ENCODE data around the gene MYBPC2.

GRCh38 chr19:50413096-50413495 is 19.6 kb upstream of the MYBPC2 start:
- TF ChIP-seq, protein P1, sequence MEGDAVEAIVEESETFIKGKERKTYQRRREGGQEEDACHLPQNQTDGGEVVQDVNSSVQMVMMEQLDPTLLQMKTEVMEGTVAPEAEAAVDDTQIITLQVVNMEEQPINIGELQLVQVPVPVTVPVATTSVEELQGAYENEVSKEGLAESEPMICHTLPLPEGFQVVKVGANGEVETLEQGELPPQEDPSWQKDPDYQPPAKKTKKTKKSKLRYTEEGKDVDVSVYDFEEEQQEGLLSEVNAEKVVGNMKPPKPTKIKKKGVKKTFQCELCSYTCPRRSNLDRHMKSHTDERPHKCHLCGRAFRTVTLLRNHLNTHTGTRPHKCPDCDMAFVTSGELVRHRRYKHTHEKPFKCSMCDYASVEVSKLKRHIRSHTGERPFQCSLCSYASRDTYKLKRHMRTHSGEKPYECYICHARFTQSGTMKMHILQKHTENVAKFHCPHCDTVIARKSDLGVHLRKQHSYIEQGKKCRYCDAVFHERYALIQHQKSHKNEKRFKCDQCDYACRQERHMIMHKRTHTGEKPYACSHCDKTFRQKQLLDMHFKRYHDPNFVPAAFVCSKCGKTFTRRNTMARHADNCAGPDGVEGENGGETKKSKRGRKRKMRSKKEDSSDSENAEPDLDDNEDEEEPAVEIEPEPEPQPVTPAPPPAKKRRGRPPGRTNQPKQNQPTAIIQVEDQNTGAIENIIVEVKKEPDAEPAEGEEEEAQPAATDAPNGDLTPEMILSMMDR (IDR thresholded peaks at IDR 0.05; ENCODE audit: borderline replicate concordance, extremely low read depth, low read length, poor library complexity, severe bottlenecking) = no peak
- no peak for TF ChIP-seq EZH2 (IDR thresholded peaks at IDR 0.05; ENCODE audit: borderline replicate concordance, low read depth, low read length, severe bottlenecking)
